Smooth muscle cell (in vitro differentiated cells): ENCODE measurements around the gene BHLHE41. TPM values are rescaled to one million over a fixed set of nuclear protein-coding genes. Genes with fewer than 3 reads are reported as not detected.

Experiments
- DNase-seq: peaks from one replicate; lab custom pipeline; 2025; ENCODE audit not compliant: unreplicated experiment; lab: John Stamatoyannopoulos, UW
- H2AFZ ChIP-seq: fragments of 200-600 bp; sonication (generic); 2 replicates; pipeline ENCODE4 v1.6.0; 2016; ENCODE audit warnings: antibody characterized with exemption, low read depth, mild to moderate bottlenecking
- H3F3A ChIP-seq: fragments of 200-600 bp; sonication (generic); 2 replicates; pipeline ENCODE4 v1.6.0; 2017; ENCODE audit warnings: antibody characterized with exemption, low read depth
- H3K27ac ChIP-seq: fragments of 200-600 bp; sonication (generic); 2 replicates; pipeline ENCODE4 v1.5.1; 2016; ENCODE audit warnings: low read depth, mild to moderate bottlenecking
- H3K27me3 ChIP-seq: fragments of 200-600 bp; sonication (generic); 2 replicates; pipeline ENCODE4 v1.6.1; 2016; ENCODE audit warnings: low read depth, mild to moderate bottlenecking
- H3K36me3 ChIP-seq: fragments of 200-600 bp; sonication (generic); 2 replicates; pipeline ENCODE4 v1.5.1; 2016; ENCODE audit warnings: low read depth
- H3K4me1 ChIP-seq: fragments of 200-600 bp; sonication (generic); 2 replicates; pipeline ENCODE4 v1.5.1; 2016; ENCODE audit warnings: low read depth
- H3K4me2 ChIP-seq: fragments of 200-600 bp; sonication (generic); 2 replicates; pipeline ENCODE4 v1.6.0; 2016; ENCODE audit warnings: mild to moderate bottlenecking
- H3K4me3 ChIP-seq: fragments of 200-600 bp; sonication (generic); 2 replicates; pipeline ENCODE4 v1.5.1; 2016; ENCODE audit warnings: mild to moderate bottlenecking
- H3K79me2 ChIP-seq: fragments of 200-600 bp; sonication (generic); 2 replicates; pipeline ENCODE4 v1.6.0; 2016; ENCODE audit warnings: low read depth, mild to moderate bottlenecking
- H3K9ac ChIP-seq: fragments of 200-600 bp; sonication (generic); 2 replicates; pipeline ENCODE4 v1.6.0; 2016; ENCODE audit warnings: low read depth
- H3K9me3 ChIP-seq: fragments of 200-600 bp; sonication (generic); replicated peaks from 2 replicates; pipeline ENCODE4 v1.5.1; 2016; ENCODE audit warnings: low read depth
- H4K20me1 ChIP-seq: fragments of 200-600 bp; sonication (generic); 2 replicates; pipeline ENCODE4 v1.6.0; 2016; ENCODE audit warnings: low read depth
- CTCF ChIP-seq: fragments of 200-600 bp; sonication (generic); IDR thresholded peaks from 2 replicates; pipeline ENCODE4 v1.5.1; 2017; ENCODE audit warnings: borderline replicate concordance, mild to moderate bottlenecking, antibody characterized with exemption; ENCODE audit not compliant: insufficient read depth, poor library complexity, severe bottlenecking
- WGBS: methylation state at CpG from one replicate; pipeline ENCODE4 v1.1.7; 2016; ENCODE audit warnings: low lambda C conversion rate; 5-methylcytosine and 5-hydroxymethylcytosine counted together
- polyA plus RNA-seq: library from polyadenylated mRNA; unstranded; fragments of >200 nt; fragmentation: Nextera tagmentation; extraction: Ambion mirVana; gene quantifications from 2 replicates; pipeline ENCODE4 v1.2.1, GENCODE V29; 2016
- total RNA-seq: library from RNA; depleted of rRNA; stranded (reverse); fragments of >200 nt; gene quantifications from 2 replicates; pipeline ENCODE4 v1.2.3, GENCODE V29; 2014

The BHLHE41 gene
- total and polyA plus RNA-seq, 2 experiments from 2014 or later, result 4.4 to 10.3 TPM

GRCh38 chr12:26134540-26134939, 9.7 kb upstream of the BHLHE41 start:
- peaks cover 5% of the 10 kb centered on the region for H3K27me3 ChIP-seq
- DNase-seq, result no peak
- H2AFZ ChIP-seq, result no peak overlapping the region
- H3K9me3 ChIP-seq, result no peaks in the 10 kb centered on the region
- no peak overlapping the region for H3K9ac ChIP-seq
- H3K27ac ChIP-seq, result no peak overlapping the region
- H4K20me1 ChIP-seq, result no peaks in the 10 kb centered on the region
- H3K79me2 ChIP-seq, result no peaks in the 10 kb centered on the region
- no peak for TF ChIP-seq CTCF
- H3K36me3 ChIP-seq, result no peaks in the 10 kb centered on the region
- H3K4me2 ChIP-seq, result no peak overlapping the region
- no peak overlapping the region for H3K4me3 ChIP-seq
- no peaks in the 10 kb centered on the region for H3K4me1 ChIP-seq
- no peaks in the 10 kb centered on the region for H3F3A ChIP-seq

- no peak overlapping the region for H2AFZ ChIP-seq
- H3K36me3 ChIP-seq, result no peaks in the 10 kb centered on the region
- H3K9me3 ChIP-seq, result no peaks in the 10 kb centered on the region
- no peak for DNase-seq
- H3K9ac ChIP-seq, result no peak overlapping the region
- no peaks in the 10 kb centered on the region for H4K20me1 ChIP-seq
- no peaks in the 10 kb centered on the region for H3K79me2 ChIP-seq
- H3K27ac ChIP-seq, result no peak overlapping the region
- H3K27me3 ChIP-seq, result peaks cover 5% of the 10 kb centered on the region
- H3K4me2 ChIP-seq, result no peak overlapping the region
- no peak for TF ChIP-seq CTCF
- no peak overlapping the region for H3K4me3 ChIP-seq
- no peaks in the 10 kb centered on the region for H3F3A ChIP-seq
- H3K4me1 ChIP-seq, result no peaks in the 10 kb centered on the region
Measured at GRCh38 chr12:26133521-26133920, 8.7 kb upstream of the BHLHE41 start.

- 73% methylated on average over 1 of the region's 1 CpG for WGBS
- H2AFZ ChIP-seq, result no peak overlapping the region
- no peaks in the 10 kb centered on the region for H4K20me1 ChIP-seq
- H3K27ac ChIP-seq, result no peak overlapping the region
- H3K4me3 ChIP-seq, result no peak overlapping the region
- H3K79me2 ChIP-seq, result no peaks in the 10 kb centered on the region
- no peaks in the 10 kb centered on the region for H3K9me3 ChIP-seq
- no peaks in the 10 kb centered on the region for H3K4me1 ChIP-seq
- no peak for TF ChIP-seq CTCF
- no peak overlapping the region for H3K4me2 ChIP-seq
- no peak for DNase-seq
- H3K36me3 ChIP-seq, result no peaks in the 10 kb centered on the region
- peaks cover 11% of the 10 kb centered on the region for H3K27me3 ChIP-seq
- H3F3A ChIP-seq, result no peaks in the 10 kb centered on the region
- H3K9ac ChIP-seq, result no peak overlapping the region
Measured at GRCh38 chr12:26132866-26133265, 8.0 kb upstream of the BHLHE41 start.

- 82% methylated on average over 1 of the region's 1 CpG for whole genome bisulfite sequencing
- no peaks in the 10 kb centered on the region for H3F3A ChIP-seq
Measured at GRCh38 chr12:26131936-26132335, 7.1 kb upstream of the BHLHE41 start.

More at GRCh38 chr12:26131936-26132335, 7.1 kb upstream of the BHLHE41 start:
- H3K4me2 ChIP-seq, result no peak overlapping the region
- no peak overlapping the region for H3K27ac ChIP-seq
- peaks cover under 1% of the 10 kb centered on the region for H3K4me1 ChIP-seq
- no peak for DNase-seq
- TF ChIP-seq CTCF, result no peak
- no peaks in the 10 kb centered on the region for H4K20me1 ChIP-seq
- H3K36me3 ChIP-seq, result no peaks in the 10 kb centered on the region
- H3K9ac ChIP-seq, result no peak overlapping the region
- no peak overlapping the region for H3K4me3 ChIP-seq
- H3K27me3 ChIP-seq, result peaks cover 20% of the 10 kb centered on the region
- no peaks in the 10 kb centered on the region for H3K9me3 ChIP-seq
- no peak overlapping the region for H2AFZ ChIP-seq
- H3K79me2 ChIP-seq, result no peaks in the 10 kb centered on the region
